Ascending aorta (tissue), 2 donors: ENCODE data around the gene FKBP7. TPM values are rescaled to one million over a fixed set of nuclear protein-coding genes. Genes with fewer than 3 reads are reported as not detected.

Experiments used
- DNase-seq, 2 donors: peaks; one replicate each; pipeline ENCODE4 v3.0.0-alpha.2; 2019; ENCODE audit warnings: low spot score in 2 of 2
- H3K27ac ChIP-seq, 2 donors: fragments of 200-600 bp; sonication (generic); one replicate each; pipeline ENCODE4 v1.5.1; 2016 to 2017; ENCODE audit warnings: mild to moderate bottlenecking in 1 of 2
- H3K27me3 ChIP-seq: fragments of 200-600 bp; sonication (generic); one replicate; pipeline ENCODE4 v1.5.1; 2017
- H3K36me3 ChIP-seq, 2 donors: fragments of 200-600 bp; sonication (generic); one replicate each; pipeline ENCODE4 v1.5.1; 2016
- H3K4me1 ChIP-seq, 2 donors: fragments of 200-600 bp; sonication (generic); one replicate each; pipeline ENCODE4 v1.5.1; 2016 to 2017; ENCODE audit warnings: mild to moderate bottlenecking in 1 of 2
- H3K4me3 ChIP-seq, 2 donors: fragments of 200-600 bp; sonication (generic); one replicate each; pipeline ENCODE4 v1.5.1; 2016 to 2017; ENCODE audit warnings: mild to moderate bottlenecking in 1 of 2
- H3K9me3 ChIP-seq, 2 donors: fragments of 200-600 bp; sonication (generic); one replicate each; pipeline ENCODE4 v1.5.1; 2016
- intact Hi-C: fragments of 100-400 bp; cut with DNase I; formaldehyde crosslinking; loops from one replicate; pipeline ENCODE4 v1.15.1; 2023
- total RNA-seq: library from RNA; depleted of rRNA; stranded (reverse); fragments of >200 nt; gene quantifications from one replicate; pipeline ENCODE4 v1.1.0, GENCODE V29; 2016
- TF ChIP-seq, protein P1 (sequence below), 3 experiments: fragments of 200-600 bp in 2 of 3; fragments of 450-650 bp in 1 of 3; sonication (generic) in 2 of 3; IDR thresholded peaks; one replicate each; pipeline ENCODE4 v1.5.1; 2016 to 2019; ENCODE audit warnings: antibody characterized with exemption in 3 of 3, mild to moderate bottlenecking in 1 of 3, moderate library complexity in 1 of 3

FKBP7 gene
- total RNA-seq, 1 donor from 2014 or later = 7.7 TPM

DNA sequence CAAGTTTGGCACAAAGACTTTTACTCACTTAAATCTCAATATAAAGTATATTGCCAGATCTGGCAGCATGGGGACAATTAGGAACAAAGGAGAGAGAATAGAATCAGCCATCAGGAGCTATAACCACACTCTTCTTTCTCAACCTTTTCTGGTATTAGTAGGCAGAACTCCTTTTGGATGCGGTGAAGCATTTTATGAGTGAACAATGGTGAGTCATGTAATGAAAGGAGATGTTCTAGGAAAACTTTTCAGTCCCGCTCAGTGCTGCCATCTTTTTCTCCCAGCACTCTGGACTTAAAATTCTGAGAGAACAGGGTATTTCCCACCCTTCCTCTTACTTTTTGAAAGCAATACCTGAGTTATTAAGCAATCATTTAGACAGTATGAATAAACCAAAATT, 34.1 kb upstream of the FKBP7 start:
- TF ChIP-seq, protein P1, sequence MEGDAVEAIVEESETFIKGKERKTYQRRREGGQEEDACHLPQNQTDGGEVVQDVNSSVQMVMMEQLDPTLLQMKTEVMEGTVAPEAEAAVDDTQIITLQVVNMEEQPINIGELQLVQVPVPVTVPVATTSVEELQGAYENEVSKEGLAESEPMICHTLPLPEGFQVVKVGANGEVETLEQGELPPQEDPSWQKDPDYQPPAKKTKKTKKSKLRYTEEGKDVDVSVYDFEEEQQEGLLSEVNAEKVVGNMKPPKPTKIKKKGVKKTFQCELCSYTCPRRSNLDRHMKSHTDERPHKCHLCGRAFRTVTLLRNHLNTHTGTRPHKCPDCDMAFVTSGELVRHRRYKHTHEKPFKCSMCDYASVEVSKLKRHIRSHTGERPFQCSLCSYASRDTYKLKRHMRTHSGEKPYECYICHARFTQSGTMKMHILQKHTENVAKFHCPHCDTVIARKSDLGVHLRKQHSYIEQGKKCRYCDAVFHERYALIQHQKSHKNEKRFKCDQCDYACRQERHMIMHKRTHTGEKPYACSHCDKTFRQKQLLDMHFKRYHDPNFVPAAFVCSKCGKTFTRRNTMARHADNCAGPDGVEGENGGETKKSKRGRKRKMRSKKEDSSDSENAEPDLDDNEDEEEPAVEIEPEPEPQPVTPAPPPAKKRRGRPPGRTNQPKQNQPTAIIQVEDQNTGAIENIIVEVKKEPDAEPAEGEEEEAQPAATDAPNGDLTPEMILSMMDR (IDR thresholded peaks at IDR 0.05) = no peak
- H3K4me3 ChIP-seq = no peak overlapping the region
- intact Hi-C loops = no loop called here
- no peaks in the 10 kb centered on the region for H3K4me1 ChIP-seq
- no peaks in the 10 kb centered on the region for H3K27me3 ChIP-seq
- H3K36me3 ChIP-seq = peaks cover 7 to 21% of the 10 kb centered on the region in 2 donors
- DNase-seq = no peak
- H3K27ac ChIP-seq = no peak overlapping the region
- H3K9me3 ChIP-seq = no peaks in the 10 kb centered on the region

DNA sequence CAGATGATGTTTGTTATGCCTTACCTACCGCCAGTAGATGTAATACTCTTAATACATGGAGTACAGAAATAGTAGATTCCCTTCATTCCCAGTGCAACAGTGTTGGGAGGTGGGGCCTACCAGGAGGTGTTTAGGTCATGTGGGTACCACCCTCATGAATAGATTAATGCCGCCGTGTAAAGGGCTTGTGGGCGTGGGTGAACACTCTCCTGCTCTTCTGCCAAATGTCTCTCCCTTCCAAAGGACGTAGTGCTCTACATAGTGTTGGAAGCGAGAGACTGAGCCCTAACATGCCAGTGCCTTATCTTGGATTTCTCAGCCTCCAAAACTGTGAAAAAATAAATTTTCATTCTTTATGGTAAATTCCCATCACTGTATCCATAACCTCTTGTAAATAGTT, 32.0 kb upstream of the FKBP7 start:
- TF ChIP-seq, protein P1 (IDR thresholded peaks at IDR 0.05) = no peak
- Histone ChIP-seq H3K9me3 (no peaks in the 10 kb centered on the region), H3K4me1 (no peaks in the 10 kb centered on the region), H3K27me3 (no peaks in the 10 kb centered on the region), H3K27ac (no peak overlapping the region), H3K4me3 (no peak overlapping the region), H3K36me3 (peaks cover 13 to 21% of the 10 kb centered on the region in 2 donors)
- no peak for DNase-seq
- intact Hi-C loops = no loop called here

DNA sequence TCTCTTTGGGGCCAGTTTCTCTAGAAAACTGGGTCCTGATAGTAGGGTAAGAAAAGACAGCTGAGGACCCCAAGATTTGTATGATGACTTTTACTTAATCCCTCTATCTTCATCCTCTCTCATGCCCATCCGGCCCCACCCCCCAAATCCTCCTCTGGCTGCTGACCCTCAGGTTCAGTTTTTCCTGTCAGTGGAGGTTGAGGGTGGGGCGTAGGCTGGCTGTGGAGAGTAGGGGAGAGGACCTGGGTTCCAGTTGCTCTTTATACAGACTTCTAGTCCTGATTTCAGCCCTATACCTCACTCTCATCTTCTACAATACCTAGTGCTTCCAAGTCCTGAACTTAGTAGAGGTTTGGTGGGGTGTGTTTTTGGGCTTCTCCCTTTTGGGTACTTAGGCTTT, 30.2 kb upstream of the FKBP7 start:
- Histone ChIP-seq H3K27ac (no peak overlapping the region), H3K4me1 (no peaks in the 10 kb centered on the region), H3K36me3 (peaks cover 18 to 29% of the 10 kb centered on the region in 2 donors), H3K9me3 (no peaks in the 10 kb centered on the region), H3K27me3 (no peaks in the 10 kb centered on the region), H3K4me3 (no peak overlapping the region)
- intact Hi-C loops = no loop called here
- TF ChIP-seq, protein P1 (IDR thresholded peaks at IDR 0.05) = no peak
- DNase-seq = no peak

DNA sequence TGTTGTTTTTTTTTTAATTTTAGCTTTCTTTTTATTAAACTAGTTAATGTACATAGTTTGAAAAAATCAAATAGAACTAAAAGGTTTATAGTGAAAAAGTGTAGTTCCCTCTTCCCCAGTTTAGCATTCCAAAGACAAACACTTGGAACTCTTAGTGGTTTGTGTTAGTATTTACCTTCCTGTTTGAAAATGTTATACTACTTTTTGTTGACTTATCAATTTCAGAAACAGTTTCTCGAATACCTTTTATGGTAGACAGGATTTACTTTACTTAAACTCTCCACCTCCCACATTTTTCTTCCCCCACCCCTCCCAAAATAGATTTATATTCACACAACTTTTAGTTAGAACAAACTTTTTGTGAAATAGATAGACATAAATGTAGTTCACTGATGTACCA, 28.5 kb upstream of the FKBP7 start:
- Histone ChIP-seq H3K36me3 (peaks cover 32 to 36% of the 10 kb centered on the region in 2 donors), H3K27me3 (no peaks in the 10 kb centered on the region), H3K9me3 (no peaks in the 10 kb centered on the region), H3K27ac (no peak overlapping the region), H3K4me1 (no peaks in the 10 kb centered on the region), H3K4me3 (no peak overlapping the region)
- no peak for DNase-seq
- TF ChIP-seq, protein P1 (IDR thresholded peaks at IDR 0.05) = no peak
- intact Hi-C loops = no loop called here

DNA sequence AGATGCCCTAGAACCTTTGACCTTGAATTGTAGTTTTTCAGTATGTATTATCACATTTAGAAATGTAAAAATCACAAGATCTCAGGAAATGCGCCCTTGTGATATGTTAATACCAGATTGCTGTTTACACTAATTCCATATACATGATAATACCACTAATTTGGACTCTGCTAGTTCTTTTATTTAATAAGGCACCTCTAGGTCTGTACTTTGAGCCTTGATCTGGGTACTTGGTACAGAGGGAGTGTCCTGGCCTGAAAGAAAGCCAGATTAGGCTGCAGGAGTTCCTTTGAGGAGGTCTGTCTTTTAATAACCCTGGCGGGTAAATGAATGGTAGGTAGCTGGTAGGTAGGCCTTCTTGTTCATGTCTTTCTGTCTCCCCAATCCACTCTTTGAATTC, 28.1 kb upstream of the FKBP7 start:
- Histone ChIP-seq H3K4me3 (no peak overlapping the region), H3K27me3 (no peaks in the 10 kb centered on the region), H3K27ac (no peak overlapping the region), H3K9me3 (no peaks in the 10 kb centered on the region), H3K36me3 (peaks cover 31 to 40% of the 10 kb centered on the region in 2 donors), H3K4me1 (no peaks in the 10 kb centered on the region)
- TF ChIP-seq, protein P1 (IDR thresholded peaks at IDR 0.05) = no peak
- no peak for DNase-seq
- intact Hi-C loops = no loop called here

DNA sequence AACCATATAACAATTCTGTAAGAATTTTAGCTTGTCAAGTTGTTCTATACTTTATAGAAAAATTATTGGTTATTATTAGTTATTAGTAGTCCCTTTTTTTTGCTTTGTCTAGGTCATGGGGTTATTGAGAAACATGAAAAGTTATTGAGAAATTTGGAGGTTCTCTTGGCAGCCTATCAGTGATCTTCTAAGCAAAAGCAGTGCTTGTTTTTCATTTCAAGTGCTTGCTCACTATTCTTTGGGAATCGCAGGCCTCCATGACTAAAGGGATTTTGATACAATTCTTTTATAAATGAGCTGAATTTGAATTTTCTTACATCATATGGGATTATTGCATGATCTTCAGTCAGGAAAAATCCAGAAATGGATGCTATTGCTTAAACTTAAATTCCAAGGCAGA, 27.7 kb upstream of the FKBP7 start:
- TF ChIP-seq, protein P1 (IDR thresholded peaks at IDR 0.05) = no peak
- intact Hi-C loops = no loop called here
- H3K27me3 ChIP-seq = no peaks in the 10 kb centered on the region
- H3K36me3 ChIP-seq = peaks cover 32 to 45% of the 10 kb centered on the region in 2 donors
- H3K4me3 ChIP-seq = no peak overlapping the region
- no peak for DNase-seq
- H3K27ac ChIP-seq = no peak overlapping the region
- no peaks in the 10 kb centered on the region for H3K4me1 ChIP-seq
- no peaks in the 10 kb centered on the region for H3K9me3 ChIP-seq
